Measurements from ENCODE around the gene CD200R1. TPM values are rescaled to one million over a fixed set of nuclear protein-coding genes. Genes with fewer than 3 reads are reported as not detected.

The CD200R1 gene
- total and polyA plus RNA-seq, 2 of the 13 experiments (the other 11 are each of a cell fraction or from before 2014, with no cell fraction given) = 0.04 TPM; not detected in 1

DNA sequence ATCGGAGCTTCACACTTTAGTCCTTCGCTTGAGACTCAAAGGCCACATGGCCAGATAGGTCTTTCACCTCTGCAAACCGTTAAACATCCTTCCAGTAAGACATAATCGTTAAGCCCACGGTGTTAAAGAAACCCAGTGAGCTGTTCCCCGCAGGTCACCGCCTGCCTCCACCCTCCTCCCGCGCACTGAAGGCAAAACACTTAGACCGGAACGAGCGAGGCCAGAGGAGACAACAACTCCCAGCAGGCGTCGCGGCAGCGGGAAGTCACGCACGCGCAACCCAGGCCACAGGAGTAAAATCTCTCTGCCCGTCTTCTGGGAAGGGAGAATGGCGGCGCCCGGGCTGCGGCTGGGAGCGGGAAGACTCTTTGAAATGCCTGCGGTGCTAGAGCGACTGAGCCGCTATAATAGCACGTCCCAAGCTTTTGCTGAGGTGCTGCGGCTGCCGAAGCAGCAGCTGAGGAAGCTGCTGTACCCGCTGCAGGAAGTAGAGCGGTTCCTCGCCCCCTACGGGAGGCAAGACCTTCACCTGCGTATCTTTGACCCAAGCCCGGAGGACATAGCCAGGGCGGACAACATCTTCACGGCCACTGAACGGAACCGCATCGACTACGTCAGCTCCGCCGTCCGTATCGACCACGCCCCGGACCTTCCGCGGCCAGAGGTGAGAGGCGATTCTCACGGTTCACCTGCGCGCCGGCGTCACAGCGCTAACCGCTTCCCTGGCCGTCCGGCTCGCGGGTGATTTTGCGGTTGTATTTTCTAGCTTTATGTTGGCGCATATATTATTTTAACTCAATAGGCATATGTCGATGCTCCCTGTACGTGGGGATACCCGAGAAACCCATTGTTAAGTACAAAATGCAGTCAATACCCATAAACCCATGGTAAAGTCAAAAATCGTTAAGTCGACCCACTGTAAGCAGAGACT, 16.0 kb upstream of the CD200R1 start, which contains the start of gene GTPBP8 (continued):
- TF ChIP-seq ZNF703 (CRISPR knock-in tag; IDR thresholded peaks at IDR 0.05; ENCODE audit: borderline replicate concordance) (peak; percentile 69; the same call in 1 of the 2 replicates), ZFY (CRISPR knock-in tag; IDR thresholded peaks at IDR 0.05) (peak; percentile 81), JDP2 (CRISPR knock-in tag; IDR thresholded peaks at IDR 0.05; ENCODE audit: borderline replicate concordance) (no peak; the same call in 1 of the 2 replicates), NCOA2 (CRISPR knock-in tag; IDR thresholded peaks at IDR 0.05) (peak; percentile 10; the same call in 1 of the 2 replicates), ZNF839 (CRISPR knock-in tag; IDR thresholded peaks at IDR 0.05; ENCODE audit: borderline replicate concordance) (no peak), ZNF333 (CRISPR knock-in tag; IDR thresholded peaks at IDR 0.05; ENCODE audit: borderline replicate concordance) (no peak), MLLT10 (CRISPR knock-in tag; IDR thresholded peaks at IDR 0.05) (no peak), KLF11 (CRISPR knock-in tag; IDR thresholded peaks at IDR 0.05) (no peak), ZNF816 (CRISPR knock-in tag; IDR thresholded peaks at IDR 0.05; ENCODE audit: borderline replicate concordance) (no peak), ZNF143 (CRISPR knock-in tag; IDR thresholded peaks at IDR 0.05) (peak; percentile 93), DNMT3B (CRISPR knock-in tag; conservative IDR thresholded peaks at IDR 0.05) (0 out of 2 replicates have a peak, but pooled peaks have one; percentile 24)
- TF ChIP-seq, protein P1, sequence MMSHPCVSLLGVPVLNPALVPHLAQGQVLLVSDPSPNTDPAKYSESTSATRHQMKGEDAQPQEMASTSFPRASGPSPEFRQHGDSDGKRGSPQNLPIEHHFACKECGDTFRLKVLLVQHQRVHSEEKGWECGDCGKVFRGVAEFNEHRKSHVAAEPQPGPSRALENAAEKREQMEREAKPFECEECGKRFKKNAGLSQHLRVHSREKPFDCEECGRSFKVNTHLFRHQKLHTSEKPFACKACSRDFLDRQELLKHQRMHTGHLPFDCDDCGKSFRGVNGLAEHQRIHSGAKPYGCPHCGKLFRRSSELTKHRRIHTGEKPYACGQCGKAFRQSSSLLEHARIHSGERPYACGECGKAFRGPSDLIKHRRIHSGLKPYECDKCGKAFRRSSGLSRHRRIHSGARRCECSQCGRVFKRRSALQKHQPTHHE (CRISPR knock-in tag; IDR thresholded peaks at IDR 0.05; ENCODE audit: borderline replicate concordance) = peak; percentile 69; the same call in 1 of the 2 replicates
- TF ChIP-seq, protein P2, sequence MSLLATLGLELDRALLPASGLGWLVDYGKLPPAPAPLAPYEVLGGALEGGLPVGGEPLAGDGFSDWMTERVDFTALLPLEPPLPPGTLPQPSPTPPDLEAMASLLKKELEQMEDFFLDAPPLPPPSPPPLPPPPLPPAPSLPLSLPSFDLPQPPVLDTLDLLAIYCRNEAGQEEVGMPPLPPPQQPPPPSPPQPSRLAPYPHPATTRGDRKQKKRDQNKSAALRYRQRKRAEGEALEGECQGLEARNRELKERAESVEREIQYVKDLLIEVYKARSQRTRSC (CRISPR knock-in tag; IDR thresholded peaks at IDR 0.05; ENCODE audit: low read depth) = 0 out of 2 replicates have a peak, but pooled peaks have one; percentile 63
- TF ChIP-seq, protein P3, sequence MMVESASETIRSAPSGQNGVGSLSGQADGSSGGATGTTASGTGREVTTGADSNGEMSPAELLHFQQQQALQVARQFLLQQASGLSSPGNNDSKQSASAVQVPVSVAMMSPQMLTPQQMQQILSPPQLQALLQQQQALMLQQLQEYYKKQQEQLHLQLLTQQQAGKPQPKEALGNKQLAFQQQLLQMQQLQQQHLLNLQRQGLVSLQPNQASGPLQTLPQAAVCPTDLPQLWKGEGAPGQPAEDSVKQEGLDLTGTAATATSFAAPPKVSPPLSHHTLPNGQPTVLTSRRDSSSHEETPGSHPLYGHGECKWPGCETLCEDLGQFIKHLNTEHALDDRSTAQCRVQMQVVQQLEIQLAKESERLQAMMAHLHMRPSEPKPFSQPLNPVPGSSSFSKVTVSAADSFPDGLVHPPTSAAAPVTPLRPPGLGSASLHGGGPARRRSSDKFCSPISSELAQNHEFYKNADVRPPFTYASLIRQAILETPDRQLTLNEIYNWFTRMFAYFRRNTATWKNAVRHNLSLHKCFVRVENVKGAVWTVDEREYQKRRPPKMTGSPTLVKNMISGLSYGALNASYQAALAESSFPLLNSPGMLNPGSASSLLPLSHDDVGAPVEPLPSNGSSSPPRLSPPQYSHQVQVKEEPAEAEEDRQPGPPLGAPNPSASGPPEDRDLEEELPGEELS (CRISPR knock-in tag; IDR thresholded peaks at IDR 0.05) = peak; percentile 54
- TF ChIP-seq, protein P4, sequence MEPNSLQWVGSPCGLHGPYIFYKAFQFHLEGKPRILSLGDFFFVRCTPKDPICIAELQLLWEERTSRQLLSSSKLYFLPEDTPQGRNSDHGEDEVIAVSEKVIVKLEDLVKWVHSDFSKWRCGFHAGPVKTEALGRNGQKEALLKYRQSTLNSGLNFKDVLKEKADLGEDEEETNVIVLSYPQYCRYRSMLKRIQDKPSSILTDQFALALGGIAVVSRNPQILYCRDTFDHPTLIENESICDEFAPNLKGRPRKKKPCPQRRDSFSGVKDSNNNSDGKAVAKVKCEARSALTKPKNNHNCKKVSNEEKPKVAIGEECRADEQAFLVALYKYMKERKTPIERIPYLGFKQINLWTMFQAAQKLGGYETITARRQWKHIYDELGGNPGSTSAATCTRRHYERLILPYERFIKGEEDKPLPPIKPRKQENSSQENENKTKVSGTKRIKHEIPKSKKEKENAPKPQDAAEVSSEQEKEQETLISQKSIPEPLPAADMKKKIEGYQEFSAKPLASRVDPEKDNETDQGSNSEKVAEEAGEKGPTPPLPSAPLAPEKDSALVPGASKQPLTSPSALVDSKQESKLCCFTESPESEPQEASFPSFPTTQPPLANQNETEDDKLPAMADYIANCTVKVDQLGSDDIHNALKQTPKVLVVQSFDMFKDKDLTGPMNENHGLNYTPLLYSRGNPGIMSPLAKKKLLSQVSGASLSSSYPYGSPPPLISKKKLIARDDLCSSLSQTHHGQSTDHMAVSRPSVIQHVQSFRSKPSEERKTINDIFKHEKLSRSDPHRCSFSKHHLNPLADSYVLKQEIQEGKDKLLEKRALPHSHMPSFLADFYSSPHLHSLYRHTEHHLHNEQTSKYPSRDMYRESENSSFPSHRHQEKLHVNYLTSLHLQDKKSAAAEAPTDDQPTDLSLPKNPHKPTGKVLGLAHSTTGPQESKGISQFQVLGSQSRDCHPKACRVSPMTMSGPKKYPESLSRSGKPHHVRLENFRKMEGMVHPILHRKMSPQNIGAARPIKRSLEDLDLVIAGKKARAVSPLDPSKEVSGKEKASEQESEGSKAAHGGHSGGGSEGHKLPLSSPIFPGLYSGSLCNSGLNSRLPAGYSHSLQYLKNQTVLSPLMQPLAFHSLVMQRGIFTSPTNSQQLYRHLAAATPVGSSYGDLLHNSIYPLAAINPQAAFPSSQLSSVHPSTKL (CRISPR knock-in tag; IDR thresholded peaks at IDR 0.05) = peak; percentile 71
- TF ChIP-seq, protein P5, sequence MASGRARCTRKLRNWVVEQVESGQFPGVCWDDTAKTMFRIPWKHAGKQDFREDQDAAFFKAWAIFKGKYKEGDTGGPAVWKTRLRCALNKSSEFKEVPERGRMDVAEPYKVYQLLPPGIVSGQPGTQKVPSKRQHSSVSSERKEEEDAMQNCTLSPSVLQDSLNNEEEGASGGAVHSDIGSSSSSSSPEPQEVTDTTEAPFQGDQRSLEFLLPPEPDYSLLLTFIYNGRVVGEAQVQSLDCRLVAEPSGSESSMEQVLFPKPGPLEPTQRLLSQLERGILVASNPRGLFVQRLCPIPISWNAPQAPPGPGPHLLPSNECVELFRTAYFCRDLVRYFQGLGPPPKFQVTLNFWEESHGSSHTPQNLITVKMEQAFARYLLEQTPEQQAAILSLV (CRISPR knock-in tag; IDR thresholded peaks at IDR 0.05; ENCODE audit: borderline replicate concordance) = no peak
- TF ChIP-seq, protein P6, sequence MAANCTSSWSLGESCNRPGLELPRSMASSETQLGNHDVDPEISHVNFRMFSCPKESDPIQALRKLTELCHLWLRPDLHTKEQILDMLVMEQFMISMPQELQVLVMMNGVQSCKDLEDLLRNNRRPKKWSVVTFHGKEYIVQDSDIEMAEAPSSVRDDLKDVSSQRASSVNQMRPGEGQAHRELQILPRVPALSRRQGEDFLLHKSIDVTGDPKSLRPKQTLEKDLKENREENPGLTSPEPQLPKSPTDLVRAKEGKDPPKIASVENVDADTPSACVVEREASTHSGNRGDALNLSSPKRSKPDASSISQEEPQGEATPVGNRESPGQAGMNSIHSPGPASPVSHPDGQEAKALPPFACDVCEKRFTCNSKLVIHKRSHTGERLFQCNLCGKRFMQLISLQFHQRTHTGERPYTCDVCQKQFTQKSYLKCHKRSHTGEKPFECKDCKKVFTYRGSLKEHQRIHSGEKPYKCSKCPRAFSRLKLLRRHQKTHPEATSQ (CRISPR knock-in tag; IDR thresholded peaks at IDR 0.05; ENCODE audit: borderline replicate concordance) = peak; percentile 87; the same call in 1 of the 2 replicates

All from HepG2 (cell line).